ENCODE measurements around the gene ZC3H6. TPM values are rescaled to one million over a fixed set of nuclear protein-coding genes. Genes with fewer than 3 reads are reported as not detected.

ZC3H6 gene
- total RNA-seq, 1 experiment from 2014 or later: 18.6 TPM

GRCh38 chr2:112290088-112290487 lies 14.7 kb downstream of the ZC3H6 start:
- POLR2A ChIA-PET: interaction anchor here (1.9 kb wide), 1 partner anchor 15 kb away, joined by 8 read pairs; no protein-coding TSS in a partner anchor
- Mint-ChIP-seq H3K27ac (ENCODE audit: low read depth, unreplicated experiment) (no peak overlapping the region), H3K4me1 (ENCODE audit: insufficient read depth, unreplicated experiment) (no peaks in the 10 kb centered on the region), H3K4me3 (ENCODE audit: unreplicated experiment) (no peak overlapping the region), H3K9me3 (ENCODE audit: unreplicated experiment) (no peaks in the 10 kb centered on the region), H3K27me3 (ENCODE audit: insufficient read depth, unreplicated experiment) (no peaks in the 10 kb centered on the region), H3K36me3 (ENCODE audit: insufficient read depth, unreplicated experiment) (no peaks in the 10 kb centered on the region)
- TF ChIP-seq, protein P1, sequence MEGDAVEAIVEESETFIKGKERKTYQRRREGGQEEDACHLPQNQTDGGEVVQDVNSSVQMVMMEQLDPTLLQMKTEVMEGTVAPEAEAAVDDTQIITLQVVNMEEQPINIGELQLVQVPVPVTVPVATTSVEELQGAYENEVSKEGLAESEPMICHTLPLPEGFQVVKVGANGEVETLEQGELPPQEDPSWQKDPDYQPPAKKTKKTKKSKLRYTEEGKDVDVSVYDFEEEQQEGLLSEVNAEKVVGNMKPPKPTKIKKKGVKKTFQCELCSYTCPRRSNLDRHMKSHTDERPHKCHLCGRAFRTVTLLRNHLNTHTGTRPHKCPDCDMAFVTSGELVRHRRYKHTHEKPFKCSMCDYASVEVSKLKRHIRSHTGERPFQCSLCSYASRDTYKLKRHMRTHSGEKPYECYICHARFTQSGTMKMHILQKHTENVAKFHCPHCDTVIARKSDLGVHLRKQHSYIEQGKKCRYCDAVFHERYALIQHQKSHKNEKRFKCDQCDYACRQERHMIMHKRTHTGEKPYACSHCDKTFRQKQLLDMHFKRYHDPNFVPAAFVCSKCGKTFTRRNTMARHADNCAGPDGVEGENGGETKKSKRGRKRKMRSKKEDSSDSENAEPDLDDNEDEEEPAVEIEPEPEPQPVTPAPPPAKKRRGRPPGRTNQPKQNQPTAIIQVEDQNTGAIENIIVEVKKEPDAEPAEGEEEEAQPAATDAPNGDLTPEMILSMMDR (IDR thresholded peaks at IDR 0.05; ENCODE audit: unreplicated experiment): no peak
- CTCF ChIA-PET: no interaction called here
- intact Hi-C loops (cut with micrococcal nuclease): no loop called here
- no peak for DNase-seq (ENCODE audit: unreplicated experiment)
- no TSS peak for BruUV-seq (replicated peaks)

- intact Hi-C loops (cut with micrococcal nuclease): no loop called here
- TF ChIP-seq, protein P1 (IDR thresholded peaks at IDR 0.05; ENCODE audit: unreplicated experiment): no peak
- Mint-ChIP-seq H3K27ac (ENCODE audit: low read depth, unreplicated experiment) (no peak overlapping the region), H3K4me1 (ENCODE audit: insufficient read depth, unreplicated experiment) (no peaks in the 10 kb centered on the region), H3K36me3 (ENCODE audit: insufficient read depth, unreplicated experiment) (no peaks in the 10 kb centered on the region), H3K27me3 (ENCODE audit: insufficient read depth, unreplicated experiment) (no peaks in the 10 kb centered on the region), H3K4me3 (ENCODE audit: unreplicated experiment) (no peak overlapping the region), H3K9me3 (ENCODE audit: unreplicated experiment) (no peaks in the 10 kb centered on the region)
- DNase-seq (ENCODE audit: unreplicated experiment): no peak
- ChIA-PET CTCF (interaction anchor here (0.8 kb wide), 1 partner anchor 32 kb away, joined by 5 read pairs; no protein-coding TSS in a partner anchor), POLR2A (interaction anchor here (1.9 kb wide), 1 partner anchor 16 kb away, joined by 8 read pairs; no protein-coding TSS in a partner anchor)
- BruUV-seq (replicated peaks): no TSS peak
These were observed 15.3 kb downstream of the ZC3H6 start for GRCh38 chr2:112290648-112291047.

DNA sequence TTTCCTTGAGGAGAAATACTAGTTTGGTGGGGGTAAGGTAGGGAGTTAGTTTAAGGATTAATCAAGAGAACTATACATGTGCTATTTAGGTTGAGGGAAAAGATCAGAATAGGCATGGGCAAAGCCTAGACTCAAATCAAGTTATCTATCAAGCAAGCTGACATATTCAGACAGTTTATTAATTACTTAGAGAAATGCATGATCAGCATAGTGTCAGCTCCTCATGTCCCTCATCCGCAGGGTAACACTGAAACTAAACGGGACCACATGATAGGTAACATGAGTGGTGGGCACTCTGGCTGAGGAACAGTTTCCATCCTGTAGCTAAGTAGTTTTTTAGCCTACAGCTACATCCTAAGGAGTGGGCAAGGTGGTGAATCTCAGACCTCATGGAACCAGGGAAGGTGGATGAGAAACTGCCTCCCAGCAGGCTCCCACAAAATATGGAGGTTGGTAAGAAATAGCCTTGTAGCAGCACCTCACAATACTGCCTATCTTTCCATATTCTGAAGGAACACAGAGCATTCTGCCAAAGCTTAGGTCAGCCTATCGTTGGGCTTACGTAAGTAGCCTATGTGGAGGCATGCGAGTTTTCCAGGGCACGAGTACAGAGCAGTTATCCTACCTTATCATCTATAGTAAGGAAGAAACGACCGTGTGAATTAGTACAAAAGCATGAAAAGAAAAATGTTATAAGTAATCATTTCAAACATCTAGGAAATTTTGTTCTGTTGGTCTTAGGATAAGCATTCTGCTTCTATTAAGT lies 18.4 kb downstream of the ZC3H6 start:
- BruUV-seq (replicated peaks): no TSS peak

DNA sequence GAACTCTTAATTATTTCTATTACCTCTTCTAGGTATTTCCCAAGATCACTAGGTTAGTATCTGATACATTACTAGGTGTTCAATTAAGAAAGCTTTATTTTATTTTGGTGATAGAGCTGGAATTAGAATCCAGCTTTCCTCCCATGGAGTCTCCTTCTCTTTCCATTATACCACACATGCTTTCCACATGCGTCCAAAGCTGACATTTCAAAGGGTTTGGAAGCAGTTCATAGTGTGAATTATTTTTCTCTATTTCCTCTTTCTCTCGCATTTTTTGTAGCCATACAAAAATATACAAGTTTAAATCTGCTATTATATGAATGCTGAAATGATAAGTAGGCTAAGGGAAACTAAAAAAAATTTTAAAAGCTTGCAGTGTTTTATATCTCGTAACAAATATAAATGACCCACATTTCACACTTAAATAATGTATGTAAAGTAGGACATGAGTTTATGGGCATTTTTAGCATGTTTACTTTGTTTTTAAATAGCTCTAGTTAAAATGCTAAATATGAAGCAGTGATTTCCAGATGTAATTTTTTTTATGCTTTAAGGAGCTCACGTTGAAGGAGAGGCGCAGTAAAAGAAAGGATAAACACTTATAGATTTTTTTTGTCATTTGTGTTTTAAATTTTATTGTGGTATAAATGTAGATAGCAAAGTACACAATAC lies 20.1 kb downstream of the ZC3H6 start:
- Mint-ChIP-seq H3K4me3 (ENCODE audit: unreplicated experiment) (no peak overlapping the region), H3K36me3 (ENCODE audit: insufficient read depth, unreplicated experiment) (no peaks in the 10 kb centered on the region), H3K4me1 (ENCODE audit: insufficient read depth, unreplicated experiment) (no peaks in the 10 kb centered on the region), H3K27ac (ENCODE audit: low read depth, unreplicated experiment) (no peak overlapping the region), H3K27me3 (ENCODE audit: insufficient read depth, unreplicated experiment) (no peaks in the 10 kb centered on the region), H3K9me3 (ENCODE audit: unreplicated experiment) (no peaks in the 10 kb centered on the region)
- no TSS peak for BruUV-seq (replicated peaks)
- ChIA-PET CTCF (interaction anchor here (0.7 kb wide), 1 partner anchor 41 kb away, joined by 3 read pairs; no protein-coding TSS in a partner anchor), POLR2A (interaction anchor here (1.0 to 1.5 kb wide), 3 partner anchors 12 to 21 kb away, joined by 3 to 4 read pairs (median 3); no protein-coding TSS in a partner anchor)
- intact Hi-C loops (cut with micrococcal nuclease): no loop called here
- no peak for DNase-seq (ENCODE audit: unreplicated experiment)
- TF ChIP-seq, protein P1 (IDR thresholded peaks at IDR 0.05; ENCODE audit: unreplicated experiment): no peak

More for the DNA sequence above, 18.4 kb downstream of the ZC3H6 start:
- POLR2A ChIA-PET: no interaction called here
- intact Hi-C loops (cut with micrococcal nuclease): no loop called here
- Mint-ChIP-seq H3K36me3 (ENCODE audit: insufficient read depth, unreplicated experiment) (no peaks in the 10 kb centered on the region), H3K27ac (ENCODE audit: low read depth, unreplicated experiment) (no peak overlapping the region), H3K27me3 (ENCODE audit: insufficient read depth, unreplicated experiment) (no peaks in the 10 kb centered on the region), H3K4me1 (ENCODE audit: insufficient read depth, unreplicated experiment) (no peaks in the 10 kb centered on the region), H3K9me3 (ENCODE audit: unreplicated experiment) (no peaks in the 10 kb centered on the region), H3K4me3 (ENCODE audit: unreplicated experiment) (no peak overlapping the region)
- no peak for DNase-seq (ENCODE audit: unreplicated experiment)
- TF ChIP-seq, protein P1 (IDR thresholded peaks at IDR 0.05; ENCODE audit: unreplicated experiment): no peak
- CTCF ChIA-PET: no interaction called here
